GM23338 (cell line): ENCODE results near the gene POPDC2. TPM values are rescaled to one million over a fixed set of nuclear protein-coding genes. Genes with fewer than 3 reads are reported as not detected.

Source experiments
- ATAC-seq: fragments of 200-7000 bp; cut with Tn5 transposase; 3 replicates; pipeline ENCODE4 v1.9.1; 2020
- DNase-seq: peaks from one replicate; pipeline ENCODE4 v3.0.0-alpha.2; 2015; ENCODE audit warnings: low spot score
- H2AFZ ChIP-seq: fragments of 200-600 bp; sonication (generic); 2 replicates; pipeline ENCODE4 v1.8.0; 2016; ENCODE audit warnings: antibody characterized with exemption, mild to moderate bottlenecking, moderate library complexity
- H3F3A ChIP-seq: fragments of 200-600 bp; sonication (generic); replicated peaks from 2 replicates; pipeline ENCODE4 v1.8.0; 2017; ENCODE audit warnings: antibody characterized with exemption, mixed run types, low read depth
- H3K27ac ChIP-seq: fragments of 200-600 bp; sonication (generic); 2 replicates; pipeline ENCODE4 v1.6.1; 2016; ENCODE audit warnings: low read depth
- H3K27me3 ChIP-seq: fragments of 200-600 bp; sonication (generic); 2 replicates; pipeline ENCODE4 v1.8.0; 2016; ENCODE audit warnings: mild to moderate bottlenecking, mixed run types, moderate library complexity; ENCODE audit not compliant: insufficient read depth
- H3K36me3 ChIP-seq: fragments of 200-600 bp; sonication (generic); 2 replicates; pipeline ENCODE4 v1.8.0; 2016; ENCODE audit warnings: mild to moderate bottlenecking; ENCODE audit not compliant: insufficient read depth
- H3K4me1 ChIP-seq: fragments of 200-600 bp; sonication (generic); 2 replicates; pipeline ENCODE4 v1.8.0; 2016; ENCODE audit warnings: mild to moderate bottlenecking, moderate library complexity; ENCODE audit not compliant: insufficient read depth
- H3K4me2 ChIP-seq: fragments of 200-600 bp; sonication (generic); 2 replicates; pipeline ENCODE4 v1.7.1; 2017; ENCODE audit warnings: mixed run types
- H3K4me3 ChIP-seq: fragments of 200-600 bp; sonication (generic); 2 replicates; pipeline ENCODE4 v1.6.1; 2016; ENCODE audit warnings: mixed run types
- H3K79me2 ChIP-seq: fragments of 200-600 bp; sonication (generic); replicated peaks from 2 replicates; pipeline ENCODE4 v1.8.0; 2017; ENCODE audit warnings: mild to moderate bottlenecking; ENCODE audit not compliant: insufficient read depth
- H3K9me2 ChIP-seq: fragments of 200-600 bp; sonication (generic); 2 replicates; pipeline ENCODE4 v1.8.0; 2017; ENCODE audit not compliant: insufficient read depth
- H4K20me1 ChIP-seq: fragments of 200-600 bp; sonication (generic); replicated peaks from 2 replicates; pipeline ENCODE4 v1.8.0; 2017; ENCODE audit warnings: mild to moderate bottlenecking; ENCODE audit not compliant: insufficient read depth
- H3K27ac Mint-ChIP-seq: 2 replicates; pipeline ENCODE4 v1.8.0; 2020; ENCODE audit warnings: inconsistent platforms, mild to moderate bottlenecking, moderate library complexity, mixed read lengths
- H3K27me3 Mint-ChIP-seq: 3 replicates; pipeline ENCODE4 v1.8.0; 2022; ENCODE audit warnings: low read depth, mild to moderate bottlenecking, moderate library complexity, mixed read lengths, inconsistent platforms; ENCODE audit not compliant: insufficient read depth, poor library complexity
- H3K36me3 Mint-ChIP-seq: 3 replicates; pipeline ENCODE4 v1.8.0; 2021; ENCODE audit warnings: low read depth, mild to moderate bottlenecking, inconsistent platforms, moderate library complexity, mixed read lengths
- H3K4me1 Mint-ChIP-seq: 3 replicates; pipeline ENCODE4 v1.8.0; 2020; ENCODE audit warnings: mild to moderate bottlenecking, inconsistent platforms, mixed read lengths
- H3K4me3 Mint-ChIP-seq: 3 replicates; pipeline ENCODE4 v1.8.0; 2021; ENCODE audit warnings: moderate library complexity, mild to moderate bottlenecking, inconsistent platforms, mixed read lengths
- H3K9me3 Mint-ChIP-seq: 3 replicates; pipeline ENCODE4 v1.8.0; 2020; ENCODE audit warnings: moderate library complexity, mild to moderate bottlenecking, inconsistent platforms, mixed read lengths
- EZH2phosphoT487 ChIP-seq: fragments of 200-600 bp; sonication (generic); IDR thresholded peaks from one replicate; pipeline ENCODE4 v1.8.1; 2018; ENCODE audit warnings: antibody characterized with exemption; ENCODE audit not compliant: unreplicated experiment
- JUNB ChIP-seq: IDR thresholded peaks from one replicate; pipeline ENCODE4 v1.6.1; 2016; ENCODE audit warnings: antibody characterized with exemption; ENCODE audit not compliant: unreplicated experiment
- NANOG ChIP-seq: IDR thresholded peaks from 2 replicates; pipeline ENCODE4 v1.6.1; 2016; ENCODE audit warnings: antibody characterized with exemption, borderline replicate concordance
- STAT1 ChIP-seq: IDR thresholded peaks from one replicate; pipeline ENCODE4 v1.6.1; 2016; ENCODE audit warnings: antibody characterized with exemption; ENCODE audit not compliant: unreplicated experiment
- ZNF114 ChIP-seq: fragments of 250-450 bp; sonication (Bioruptor Pico); IDR thresholded peaks from 2 replicates; pipeline ENCODE4 v1.5.0; 2020; ENCODE audit warnings: mild to moderate bottlenecking, moderate library complexity
- ZNF331 ChIP-seq: fragments of 250-450 bp; sonication (Bioruptor Pico); IDR thresholded peaks from 2 replicates; pipeline ENCODE4 v1.5.0; 2020; ENCODE audit warnings: low read depth, mild to moderate bottlenecking, moderate library complexity
- polyA plus RNA-seq: library from polyadenylated mRNA; unstranded; fragments of >200 nt; fragmentation: Nextera tagmentation; extraction: Ambion mirVana; gene quantifications from 2 replicates; pipeline ENCODE4 v1.2.1, GENCODE V29; 2016
- total RNA-seq: library from RNA; depleted of rRNA; stranded (reverse); fragments of >200 nt; shearing (Covaris generic); gene quantifications from 2 replicates; pipeline ENCODE4 v1.2.3, GENCODE V29; 2014
- TF ChIP-seq, protein P1 (sequence below): IDR thresholded peaks from one replicate; pipeline ENCODE4 v1.6.1; 2018; ENCODE audit warnings: antibody characterized with exemption; ENCODE audit not compliant: unreplicated experiment
- TF ChIP-seq, protein P2 (sequence below): IDR thresholded peaks from 2 replicates; pipeline ENCODE4 v1.6.1; 2016; ENCODE audit warnings: antibody characterized with exemption
- TF ChIP-seq, protein P3 (sequence below), 2 experiments: fragments of 200-600 bp in 1 of 2; sonication (generic) in 1 of 2; conservative IDR thresholded peaks; 2 replicates each; pipeline versions ENCODE4 v1.5.1 to v1.6.1; 2016 to 2017; ENCODE audit warnings: antibody characterized with exemption in 2 of 2, low read depth in 2 of 2, mild to moderate bottlenecking in 2 of 2, moderate library complexity in 1 of 2

Gene POPDC2
- total and polyA plus RNA-seq, 2 experiments from 2014 or later = 0.36 TPM; not detected in 1

DNA sequence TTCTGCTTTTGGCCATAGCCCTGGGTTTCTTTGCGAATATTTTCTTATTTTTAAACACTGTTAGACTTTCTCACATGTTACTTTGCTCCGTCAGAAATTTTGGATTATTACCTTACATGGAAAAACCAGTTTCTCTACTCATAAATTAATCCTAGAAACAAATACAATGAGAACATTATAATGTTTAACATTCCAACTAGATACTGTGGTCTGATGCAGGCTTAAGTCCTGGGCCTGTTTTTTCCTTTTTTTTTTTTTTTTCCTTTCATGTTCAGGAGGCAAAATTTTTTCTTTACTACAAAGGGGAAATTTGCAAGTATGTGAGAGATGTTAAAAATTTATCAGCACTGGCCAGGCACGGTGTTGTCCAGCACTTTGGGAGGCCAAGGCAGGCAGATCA, 28.9 kb downstream of the POPDC2 start:
- TF ChIP-seq, protein P1, sequence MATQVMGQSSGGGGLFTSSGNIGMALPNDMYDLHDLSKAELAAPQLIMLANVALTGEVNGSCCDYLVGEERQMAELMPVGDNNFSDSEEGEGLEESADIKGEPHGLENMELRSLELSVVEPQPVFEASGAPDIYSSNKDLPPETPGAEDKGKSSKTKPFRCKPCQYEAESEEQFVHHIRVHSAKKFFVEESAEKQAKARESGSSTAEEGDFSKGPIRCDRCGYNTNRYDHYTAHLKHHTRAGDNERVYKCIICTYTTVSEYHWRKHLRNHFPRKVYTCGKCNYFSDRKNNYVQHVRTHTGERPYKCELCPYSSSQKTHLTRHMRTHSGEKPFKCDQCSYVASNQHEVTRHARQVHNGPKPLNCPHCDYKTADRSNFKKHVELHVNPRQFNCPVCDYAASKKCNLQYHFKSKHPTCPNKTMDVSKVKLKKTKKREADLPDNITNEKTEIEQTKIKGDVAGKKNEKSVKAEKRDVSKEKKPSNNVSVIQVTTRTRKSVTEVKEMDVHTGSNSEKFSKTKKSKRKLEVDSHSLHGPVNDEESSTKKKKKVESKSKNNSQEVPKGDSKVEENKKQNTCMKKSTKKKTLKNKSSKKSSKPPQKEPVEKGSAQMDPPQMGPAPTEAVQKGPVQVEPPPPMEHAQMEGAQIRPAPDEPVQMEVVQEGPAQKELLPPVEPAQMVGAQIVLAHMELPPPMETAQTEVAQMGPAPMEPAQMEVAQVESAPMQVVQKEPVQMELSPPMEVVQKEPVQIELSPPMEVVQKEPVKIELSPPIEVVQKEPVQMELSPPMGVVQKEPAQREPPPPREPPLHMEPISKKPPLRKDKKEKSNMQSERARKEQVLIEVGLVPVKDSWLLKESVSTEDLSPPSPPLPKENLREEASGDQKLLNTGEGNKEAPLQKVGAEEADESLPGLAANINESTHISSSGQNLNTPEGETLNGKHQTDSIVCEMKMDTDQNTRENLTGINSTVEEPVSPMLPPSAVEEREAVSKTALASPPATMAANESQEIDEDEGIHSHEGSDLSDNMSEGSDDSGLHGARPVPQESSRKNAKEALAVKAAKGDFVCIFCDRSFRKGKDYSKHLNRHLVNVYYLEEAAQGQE = no peak
- TF ChIP-seq, protein P2, sequence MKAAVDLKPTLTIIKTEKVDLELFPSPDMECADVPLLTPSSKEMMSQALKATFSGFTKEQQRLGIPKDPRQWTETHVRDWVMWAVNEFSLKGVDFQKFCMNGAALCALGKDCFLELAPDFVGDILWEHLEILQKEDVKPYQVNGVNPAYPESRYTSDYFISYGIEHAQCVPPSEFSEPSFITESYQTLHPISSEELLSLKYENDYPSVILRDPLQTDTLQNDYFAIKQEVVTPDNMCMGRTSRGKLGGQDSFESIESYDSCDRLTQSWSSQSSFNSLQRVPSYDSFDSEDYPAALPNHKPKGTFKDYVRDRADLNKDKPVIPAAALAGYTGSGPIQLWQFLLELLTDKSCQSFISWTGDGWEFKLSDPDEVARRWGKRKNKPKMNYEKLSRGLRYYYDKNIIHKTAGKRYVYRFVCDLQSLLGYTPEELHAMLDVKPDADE = no peak
- TF ChIP-seq ZNF114 (CRISPR knock-in tag) (no peak), NANOG (no peak), ZNF331 (CRISPR knock-in tag) (no peak), JUNB (no peak)
- TF ChIP-seq, protein P3, sequence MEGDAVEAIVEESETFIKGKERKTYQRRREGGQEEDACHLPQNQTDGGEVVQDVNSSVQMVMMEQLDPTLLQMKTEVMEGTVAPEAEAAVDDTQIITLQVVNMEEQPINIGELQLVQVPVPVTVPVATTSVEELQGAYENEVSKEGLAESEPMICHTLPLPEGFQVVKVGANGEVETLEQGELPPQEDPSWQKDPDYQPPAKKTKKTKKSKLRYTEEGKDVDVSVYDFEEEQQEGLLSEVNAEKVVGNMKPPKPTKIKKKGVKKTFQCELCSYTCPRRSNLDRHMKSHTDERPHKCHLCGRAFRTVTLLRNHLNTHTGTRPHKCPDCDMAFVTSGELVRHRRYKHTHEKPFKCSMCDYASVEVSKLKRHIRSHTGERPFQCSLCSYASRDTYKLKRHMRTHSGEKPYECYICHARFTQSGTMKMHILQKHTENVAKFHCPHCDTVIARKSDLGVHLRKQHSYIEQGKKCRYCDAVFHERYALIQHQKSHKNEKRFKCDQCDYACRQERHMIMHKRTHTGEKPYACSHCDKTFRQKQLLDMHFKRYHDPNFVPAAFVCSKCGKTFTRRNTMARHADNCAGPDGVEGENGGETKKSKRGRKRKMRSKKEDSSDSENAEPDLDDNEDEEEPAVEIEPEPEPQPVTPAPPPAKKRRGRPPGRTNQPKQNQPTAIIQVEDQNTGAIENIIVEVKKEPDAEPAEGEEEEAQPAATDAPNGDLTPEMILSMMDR (conservative IDR thresholded peaks at IDR 0.05; ENCODE audit: low read depth in 2 of 2) = no peak
- no peaks in the 10 kb centered on the region for H3K4me1 ChIP-seq
- no peaks in the 10 kb centered on the region for H3K27me3 ChIP-seq
- Mint-ChIP-seq H3K9me3 (no peaks in the 10 kb centered on the region), H3K4me1 (peaks cover 9% of the 10 kb centered on the region; the same call in 2 of the 3 replicates), H3K4me3 (no peak overlapping the region), H3K36me3 (no peaks in the 10 kb centered on the region), H3K27ac (no peak overlapping the region), H3K27me3 (no peaks in the 10 kb centered on the region)
- H3K36me3 ChIP-seq = no peaks in the 10 kb centered on the region
- DNase-seq (no peak), ATAC-seq (no peak)
- no peaks in the 10 kb centered on the region for H4K20me1 ChIP-seq
- H3K79me2 ChIP-seq = no peaks in the 10 kb centered on the region
- H2AFZ ChIP-seq = no peak overlapping the region
- no peaks in the 10 kb centered on the region for H3K9me2 ChIP-seq
- H3K27ac ChIP-seq = no peak overlapping the region
- H3K4me2 ChIP-seq = no peak overlapping the region
- no peaks in the 10 kb centered on the region for H3F3A ChIP-seq
- H3K4me3 ChIP-seq = no peak overlapping the region

DNA sequence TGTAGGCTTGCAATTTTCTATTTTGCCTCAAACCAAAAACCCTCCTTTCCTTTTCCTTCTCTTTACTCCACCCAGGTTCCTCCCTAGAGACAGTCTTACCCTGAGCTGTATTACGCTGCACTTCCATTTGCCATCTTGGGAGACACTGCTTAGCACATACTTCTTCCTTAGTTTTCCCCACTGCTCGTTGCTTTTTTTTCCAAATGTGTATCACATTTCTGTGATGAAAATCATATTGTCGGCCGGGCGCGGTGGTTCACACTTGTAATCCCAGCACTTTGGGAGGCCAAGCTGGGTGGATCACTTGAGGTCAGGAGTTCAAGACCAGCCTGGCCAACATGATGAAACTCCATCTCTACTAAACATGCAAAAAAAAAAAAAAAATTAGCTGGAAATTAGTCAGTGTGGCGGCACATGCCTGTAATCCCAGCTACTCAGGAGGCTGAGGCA, 29.5 kb downstream of the POPDC2 start:
- H3K27ac Mint-ChIP-seq = no peak overlapping the region
- no peak for DNase-seq
- peaks cover 13% of the 10 kb centered on the region; the same call in 2 of the 3 replicates for H3K4me1 Mint-ChIP-seq
- no peaks in the 10 kb centered on the region for H3K9me2 ChIP-seq
- H3K27me3 Mint-ChIP-seq = no peaks in the 10 kb centered on the region
- no peak for ATAC-seq
- no peaks in the 10 kb centered on the region for H3K36me3 Mint-ChIP-seq
- H3K4me3 Mint-ChIP-seq = no peak overlapping the region
- H3K4me3 ChIP-seq = no peak overlapping the region
- H3K27me3 ChIP-seq = no peaks in the 10 kb centered on the region
- TF ChIP-seq NANOG (no peak), EZH2phosphoT487 (no peak), STAT1 (no peak)
- H3F3A ChIP-seq = no peaks in the 10 kb centered on the region
- peak overlapping the region; percentile 86; the same call in 1 of the 2 replicates for H2AFZ ChIP-seq
- no peaks in the 10 kb centered on the region for H3K4me1 ChIP-seq
- no peak overlapping the region for H3K4me2 ChIP-seq
- H3K79me2 ChIP-seq = no peaks in the 10 kb centered on the region
- no peaks in the 10 kb centered on the region for H3K9me3 Mint-ChIP-seq
- no peaks in the 10 kb centered on the region for H3K36me3 ChIP-seq
- no peak overlapping the region for H3K27ac ChIP-seq
- no peaks in the 10 kb centered on the region for H4K20me1 ChIP-seq
